Stomach (tissue), 9 donors: ENCODE data around the gene PTPRK. TPM values are rescaled to one million over a fixed set of nuclear protein-coding genes. Genes with fewer than 3 reads are reported as not detected.

Source experiments
- DNase-seq, 2 donors: peaks; one replicate each; pipeline versions ENCODE4 v3.0.0 to v3.0.0-alpha.2; 2013 to 2019
- H3K27ac ChIP-seq, 5 donors: fragments of 200-600 bp in 4 of 5; sonication (generic) in 4 of 5; one replicate each; pipeline ENCODE4 v1.5.1; 2013 to 2019; ENCODE audit warnings: mild to moderate bottlenecking in 1 of 5, moderate library complexity in 1 of 5
- H3K27me3 ChIP-seq, 3 donors: fragments of 200-600 bp; sonication (generic); one replicate each; pipeline ENCODE4 v1.5.1; 2017 to 2019; ENCODE audit warnings: mixed run types in 1 of 3
- H3K36me3 ChIP-seq, 4 donors: fragments of 200-600 bp; sonication (generic); 1 replicate in 3 of 4; 2 replicates in 1 of 4; pipeline ENCODE4 v1.5.1; 2016 to 2019
- H3K4me1 ChIP-seq, 4 donors: fragments of 200-600 bp; sonication (generic); one replicate each; pipeline ENCODE4 v1.5.1; 2016 to 2019
- H3K4me3 ChIP-seq, 4 donors: fragments of 200-600 bp; sonication (generic) in 3 of 4; one replicate each; pipeline ENCODE4 v1.5.1; 2016 to 2019; ENCODE audit warnings: mild to moderate bottlenecking in 1 of 4
- H3K9me3 ChIP-seq, 4 donors: fragments of 200-600 bp; sonication (generic); one replicate each; pipeline ENCODE4 v1.5.1; 2016 to 2019
- CTCF ChIP-seq, 7 experiments: fragments of 450-650 bp in 4 of 7; fragments of 200-600 bp in 3 of 7; sonication (generic) in 3 of 7; IDR thresholded peaks; one replicate each; pipeline ENCODE4 v1.5.1; 2016 to 2019; ENCODE audit warnings: antibody characterized with exemption in 7 of 7, control low read depth in 2 of 7, mild to moderate bottlenecking in 1 of 7
- EP300 ChIP-seq: sonication (generic); formaldehyde crosslinking; IDR thresholded peaks from one replicate; pipeline ENCODE4 v1.6.1; 2017; ENCODE audit warnings: antibody characterized with exemption
- POLR2A ChIP-seq, 4 donors: fragments of 450-650 bp; IDR thresholded peaks; one replicate each; pipeline ENCODE4 v1.6.1; 2016; ENCODE audit warnings: antibody characterized with exemption in 4 of 4, control low read depth in 2 of 4, mild to moderate bottlenecking in 1 of 4, moderate library complexity in 1 of 4
- POLR2AphosphoS5 ChIP-seq, 3 donors: sonication (generic); formaldehyde crosslinking; IDR thresholded peaks; one replicate each; pipeline ENCODE4 v1.6.1; 2016; ENCODE audit warnings: antibody characterized with exemption in 3 of 3
- WGBS, 5 donors: extraction: QIAGEN DNeasy Blood & Tissue Kit in 3 of 5; methylation state at CpG; one replicate each; pipeline versions ENCODE4 v1.1.5 to v1.1.7; 2013 to 2018; 5-methylcytosine and 5-hydroxymethylcytosine counted together
- intact Hi-C: fragments of 100-400 bp; cut with DNase I; formaldehyde crosslinking; loops from one replicate; pipeline ENCODE4 v1.15.1; 2023; ENCODE audit warnings: low total_unique reads
- polyA plus RNA-seq, 3 donors: library from polyadenylated mRNA; stranded (reverse); fragments of 200-250 nt; gene quantifications; one replicate each; pipeline ENCODE4 v1.2.3, GENCODE V29; 2013
- total RNA-seq, 5 donors: library from RNA; depleted of rRNA; stranded (reverse); fragments of >200 nt; gene quantifications; one replicate each; pipeline versions ENCODE4 v1.1.0 to v1.2.3, GENCODE V29; 2014 to 2016
- donor health status: healthy with polysubstance abuse.
- donor health status: Bipolar disorder and iron deficiency.
- donor health status: healthy.

PTPRK gene
- total and polyA plus RNA-seq, 8 donors: 7.0 to 644 (median 114) TPM

GRCh38 chr6:128379577-128379976, 140.8 kb downstream of the PTPRK start:
- intact Hi-C loops: no loop called here
- TF ChIP-seq POLR2AphosphoS5 (IDR thresholded peaks at IDR 0.05) (no peak), CTCF (IDR thresholded peaks at IDR 0.05) (no peak), POLR2A (IDR thresholded peaks at IDR 0.05) (no peak), EP300 (no peak)
- DNase-seq: no peak
- Histone ChIP-seq H3K27me3 (no peaks in the 10 kb centered on the region), H3K36me3 (peaks cover 0 to 22% (median 8%) of the 10 kb centered on the region in 4 donors), H3K4me3 (no peak overlapping the region), H3K27ac (no peak overlapping the region), H3K4me1 (peaks cover 0 to 14% (median 6%) of the 10 kb centered on the region in 4 donors), H3K9me3 (peaks cover 0 to 24% (median 11%) of the 10 kb centered on the region in 4 donors)

- 92 to 98% (median 96%) methylated on average over 4 of the region's 4 CpGs for WGBS, 5 donors
- Histone ChIP-seq H3K4me3 (no peak overlapping the region), H3K4me1 (peaks cover 0 to 14% (median 6%) of the 10 kb centered on the region in 4 donors), H3K36me3 (peaks cover 0 to 22% (median 8%) of the 10 kb centered on the region in 4 donors), H3K27ac (no peak overlapping the region), H3K27me3 (no peaks in the 10 kb centered on the region), H3K9me3 (peaks cover 0 to 24% (median 11%) of the 10 kb centered on the region in 4 donors)
- no peak for DNase-seq
- no peak for TF ChIP-seq POLR2A (IDR thresholded peaks at IDR 0.05)
- no peak for TF ChIP-seq CTCF (IDR thresholded peaks at IDR 0.05)
- TF ChIP-seq POLR2AphosphoS5 (IDR thresholded peaks at IDR 0.05): no peak
- TF ChIP-seq EP300: no peak
- intact Hi-C loops: no loop called here
Measured at GRCh38 chr6:128376952-128377503, 143.4 kb downstream of the PTPRK start.

GRCh38 chr6:128371136-128371535, 149.3 kb downstream of the PTPRK start:
- TF ChIP-seq CTCF (IDR thresholded peaks at IDR 0.05) (no peak), EP300 (no peak), POLR2A (IDR thresholded peaks at IDR 0.05) (no peak), POLR2AphosphoS5 (IDR thresholded peaks at IDR 0.05) (no peak)

GRCh38 chr6:128370072-128370471, 150.3 kb downstream of the PTPRK start:
- Histone ChIP-seq H3K27me3 (no peaks in the 10 kb centered on the region), H3K4me1 (peaks cover 5 to 55% (median 32%) of the 10 kb centered on the region in 4 donors), H3K4me3 (no peak overlapping the region), H3K27ac (peak overlapping the region in 2 of 5 donors; percentile 9 to 18), H3K9me3 (peaks cover 0 to 1% (median 0%) of the 10 kb centered on the region in 4 donors), H3K36me3 (peaks cover 0 to 1% (median under 1%) of the 10 kb centered on the region in 4 donors)
- TF ChIP-seq CTCF (IDR thresholded peaks at IDR 0.05) (no peak), EP300 (no peak), POLR2AphosphoS5 (IDR thresholded peaks at IDR 0.05) (peak in 1 of 3 donors; percentile 43), POLR2A (IDR thresholded peaks at IDR 0.05) (no peak)
- peak in 1 of 2 donors; percentile 36 for DNase-seq
- 30 to 40% (median 31%) methylated on average over 2 of the region's 2 CpGs for WGBS, 5 donors
- intact Hi-C loops: no loop called here

More at GRCh38 chr6:128371136-128371535, 149.3 kb downstream of the PTPRK start:
- H3K27ac ChIP-seq: no peak overlapping the region
- DNase-seq: no peak
- intact Hi-C loops: no loop called here
- H3K4me3 ChIP-seq: no peak overlapping the region
- 67 to 78% (median 73%) methylated on average over 4 of the region's 4 CpGs for WGBS, 5 donors
- peaks cover 0 to 12% (median 1%) of the 10 kb centered on the region in 4 donors for H3K9me3 ChIP-seq
- peaks cover 0 to 11% (median 2%) of the 10 kb centered on the region in 4 donors for H3K36me3 ChIP-seq
- no peaks in the 10 kb centered on the region for H3K27me3 ChIP-seq
- H3K4me1 ChIP-seq: peaks cover 5 to 48% (median 28%) of the 10 kb centered on the region in 4 donors
